ENCODE results near the gene CRYL1. TPM values are rescaled to one million over a fixed set of nuclear protein-coding genes. Genes with fewer than 3 reads are reported as not detected.

The CRYL1 gene
- total and polyA plus RNA-seq, 9 of the 15 experiments (the other 6 are each of a cell fraction or from before 2014, with no cell fraction given), result 1.0 to 6.9 (median 2.4) TPM

GRCh38 chr13:20559659-20560356 is 34.2 kb upstream of the CRYL1 start (continued):
- TF ChIP-seq SAP30 (IDR thresholded peaks at IDR 0.05; ENCODE audit: borderline replicate concordance, insufficient read depth, low read depth, low read length, poor library complexity, severe bottlenecking) (no peak), ZNF134 (CRISPR knock-in tag; conservative IDR thresholded peaks at IDR 0.05) (no peak), MAFF (IDR thresholded peaks at IDR 0.05; ENCODE audit: low read length) (no peak), ZNF133 (CRISPR knock-in tag; IDR thresholded peaks at IDR 0.05) (no peak), ZKSCAN3 (CRISPR knock-in tag; IDR thresholded peaks at IDR 0.05) (no peak), MXI1 (IDR thresholded peaks at IDR 0.05; ENCODE audit: low read depth, low read length) (no peak), ZKSCAN8 (CRISPR knock-in tag; IDR thresholded peaks at IDR 0.05) (no peak), SMARCE1 (IDR thresholded peaks at IDR 0.05) (no peak), NFXL1 (CRISPR knock-in tag; IDR thresholded peaks at IDR 0.05) (no peak), GATA2 (CRISPR knock-in tag; IDR thresholded peaks at IDR 0.05) (no peak), HNRNPUL1 (IDR thresholded peaks at IDR 0.05; ENCODE audit: low read length) (no peak)
- TF ChIP-seq, protein P1, sequence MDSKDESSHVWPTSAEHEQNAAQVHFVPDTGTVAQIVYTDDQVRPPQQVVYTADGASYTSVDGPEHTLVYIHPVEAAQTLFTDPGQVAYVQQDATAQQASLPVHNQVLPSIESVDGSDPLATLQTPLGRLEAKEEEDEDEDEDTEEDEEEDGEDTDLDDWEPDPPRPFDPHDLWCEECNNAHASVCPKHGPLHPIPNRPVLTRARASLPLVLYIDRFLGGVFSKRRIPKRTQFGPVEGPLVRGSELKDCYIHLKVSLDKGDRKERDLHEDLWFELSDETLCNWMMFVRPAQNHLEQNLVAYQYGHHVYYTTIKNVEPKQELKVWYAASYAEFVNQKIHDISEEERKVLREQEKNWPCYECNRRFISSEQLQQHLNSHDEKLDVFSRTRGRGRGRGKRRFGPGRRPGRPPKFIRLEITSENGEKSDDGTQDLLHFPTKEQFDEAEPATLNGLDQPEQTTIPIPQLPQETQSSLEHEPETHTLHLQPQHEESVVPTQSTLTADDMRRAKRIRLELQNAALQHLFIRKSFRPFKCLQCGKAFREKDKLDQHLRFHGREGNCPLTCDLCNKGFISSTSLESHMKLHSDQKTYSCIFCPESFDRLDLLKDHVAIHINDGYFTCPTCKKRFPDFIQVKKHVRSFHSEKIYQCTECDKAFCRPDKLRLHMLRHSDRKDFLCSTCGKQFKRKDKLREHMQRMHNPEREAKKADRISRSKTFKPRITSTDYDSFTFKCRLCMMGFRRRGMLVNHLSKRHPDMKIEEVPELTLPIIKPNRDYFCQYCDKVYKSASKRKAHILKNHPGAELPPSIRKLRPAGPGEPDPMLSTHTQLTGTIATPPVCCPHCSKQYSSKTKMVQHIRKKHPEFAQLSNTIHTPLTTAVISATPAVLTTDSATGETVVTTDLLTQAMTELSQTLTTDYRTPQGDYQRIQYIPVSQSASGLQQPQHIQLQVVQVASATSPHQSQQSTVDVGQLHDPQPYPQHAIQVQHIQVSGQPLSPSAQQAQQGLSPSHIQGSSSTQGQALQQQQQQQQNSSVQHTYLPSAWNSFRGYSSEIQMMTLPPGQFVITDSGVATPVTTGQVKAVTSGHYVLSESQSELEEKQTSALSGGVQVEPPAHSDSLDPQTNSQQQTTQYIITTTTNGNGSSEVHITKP (IDR thresholded peaks at IDR 0.05; ENCODE audit: partially characterized antibody), result no peak
- TF ChIP-seq, protein P2, sequence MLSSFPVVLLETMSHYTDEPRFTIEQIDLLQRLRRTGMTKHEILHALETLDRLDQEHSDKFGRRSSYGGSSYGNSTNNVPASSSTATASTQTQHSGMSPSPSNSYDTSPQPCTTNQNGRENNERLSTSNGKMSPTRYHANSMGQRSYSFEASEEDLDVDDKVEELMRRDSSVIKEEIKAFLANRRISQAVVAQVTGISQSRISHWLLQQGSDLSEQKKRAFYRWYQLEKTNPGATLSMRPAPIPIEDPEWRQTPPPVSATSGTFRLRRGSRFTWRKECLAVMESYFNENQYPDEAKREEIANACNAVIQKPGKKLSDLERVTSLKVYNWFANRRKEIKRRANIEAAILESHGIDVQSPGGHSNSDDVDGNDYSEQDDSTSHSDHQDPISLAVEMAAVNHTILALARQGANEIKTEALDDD (IDR thresholded peaks at IDR 0.05), result no peak

Data from K562 (cell line).